MM.1S (cell line): ENCODE data around the gene CNOT4.

Experiments used
- DNase-seq: peaks from one replicate; pipeline ENCODE4 v3.0.0-alpha.2; 2015
- H2AFZ ChIP-seq: fragments of 300-600 bp; sonication (generic); 2 replicates; pipeline ENCODE4 v1.6.0; 2016; ENCODE audit warnings: antibody characterized with exemption, low read length
- H3F3A ChIP-seq: fragments of 300-600 bp; sonication (generic); 2 replicates; pipeline ENCODE4 v1.6.1; 2016; ENCODE audit warnings: mild to moderate bottlenecking, antibody characterized with exemption, low read length, moderate library complexity, mixed read lengths; ENCODE audit not compliant: insufficient read depth
- H3K27ac ChIP-seq: fragments of 300-600 bp; sonication (generic); 2 replicates; pipeline ENCODE4 v1.5.1; 2016; ENCODE audit warnings: mild to moderate bottlenecking, low read length
- H3K27me3 ChIP-seq: fragments of 300-600 bp; sonication (generic); replicated peaks from 2 replicates; pipeline ENCODE4 v1.6.0; 2016; ENCODE audit warnings: low read length; ENCODE audit not compliant: insufficient read depth
- H3K36me3 ChIP-seq: fragments of 300-600 bp; sonication (generic); replicated peaks from 2 replicates; pipeline ENCODE4 v1.6.1; 2016; ENCODE audit warnings: mild to moderate bottlenecking, low read length, mixed read lengths; ENCODE audit not compliant: insufficient read depth
- H3K4me1 ChIP-seq: fragments of 300-600 bp; sonication (generic); 2 replicates; pipeline ENCODE4 v1.6.1; 2016; ENCODE audit warnings: low read length, mixed read lengths
- H3K4me2 ChIP-seq: fragments of 300-600 bp; sonication (generic); 2 replicates; pipeline ENCODE4 v1.6.0; 2016; ENCODE audit warnings: low read depth, low read length
- H3K4me3 ChIP-seq: fragments of 300-600 bp; sonication (generic); 2 replicates; pipeline ENCODE4 v1.5.1; 2016; ENCODE audit warnings: low read length, mixed read lengths
- H3K79me2 ChIP-seq: fragments of 300-600 bp; sonication (generic); 2 replicates; pipeline ENCODE4 v1.6.1; 2016; ENCODE audit warnings: mixed run types, low read length, mixed read lengths
- H3K9ac ChIP-seq: fragments of 300-600 bp; sonication (generic); 2 replicates; pipeline ENCODE4 v1.6.1; 2016; ENCODE audit warnings: low read length, mixed read lengths
- H3K9me2 ChIP-seq: fragments of 300-600 bp; sonication (generic); replicated peaks from 2 replicates; pipeline ENCODE4 v1.6.1; 2016; ENCODE audit warnings: mild to moderate bottlenecking, low read length, mixed read lengths; ENCODE audit not compliant: insufficient read depth
- H3K9me3 ChIP-seq: fragments of 300-600 bp; sonication (generic); replicated peaks from 2 replicates; pipeline ENCODE4 v1.6.1; 2016; ENCODE audit warnings: mild to moderate bottlenecking, low read length, mixed read lengths; ENCODE audit not compliant: insufficient read depth
- H4K20me1 ChIP-seq: fragments of 300-600 bp; sonication (generic); 2 replicates; pipeline ENCODE4 v1.6.1; 2016; ENCODE audit warnings: mild to moderate bottlenecking, low read length, moderate library complexity, mixed read lengths; ENCODE audit not compliant: insufficient read depth
- CTCF ChIP-seq: fragments of 300-600 bp; sonication (generic); IDR thresholded peaks from 2 replicates; pipeline ENCODE4 v1.5.1; 2016; ENCODE audit warnings: antibody characterized with exemption, low read length, mixed read lengths
- EZH2 ChIP-seq: fragments of 300-600 bp; sonication (generic); optimal IDR thresholded peaks from 2 replicates; pipeline ENCODE3; 2017; ENCODE audit warnings: low read depth, mild to moderate bottlenecking, antibody characterized with exemption, low read length, mixed read lengths
- EZH2phosphoT487 ChIP-seq: fragments of 300-600 bp; sonication (generic); IDR thresholded peaks from 2 replicates; pipeline ENCODE4 v1.6.1; 2018; ENCODE audit warnings: antibody characterized with exemption, low read length

CNOT4 gene

GRCh38 chr7:135382173-135382572 is 127.7 kb downstream of the CNOT4 start:
- Histone ChIP-seq H4K20me1 (no peaks in the 10 kb centered on the region), H3K9me2 (no peaks in the 10 kb centered on the region), H3K9me3 (no peaks in the 10 kb centered on the region), H3K9ac (no peak overlapping the region), H3K4me3 (no peak overlapping the region), H3K36me3 (no peaks in the 10 kb centered on the region), H3K79me2 (no peaks in the 10 kb centered on the region), H3K4me2 (no peak overlapping the region), H3K27me3 (no peaks in the 10 kb centered on the region), H3K27ac (no peak overlapping the region), H2AFZ (no peak overlapping the region), H3K4me1 (no peaks in the 10 kb centered on the region), H3F3A (no peaks in the 10 kb centered on the region)
- no peak for TF ChIP-seq CTCF
- no peak for TF ChIP-seq EZH2phosphoT487
- no peak for TF ChIP-seq EZH2
- no peak for DNase-seq

GRCh38 chr7:135381369-135381768 is 128.5 kb downstream of the CNOT4 start:
- no peak for TF ChIP-seq CTCF
- no peak for TF ChIP-seq EZH2phosphoT487
- no peak for TF ChIP-seq EZH2
- Histone ChIP-seq H3K4me3 (no peak overlapping the region), H3K9me2 (no peaks in the 10 kb centered on the region), H3K9me3 (no peaks in the 10 kb centered on the region), H3K4me1 (no peaks in the 10 kb centered on the region), H4K20me1 (no peaks in the 10 kb centered on the region), H3K79me2 (no peaks in the 10 kb centered on the region), H3K27me3 (no peaks in the 10 kb centered on the region), H3K36me3 (no peaks in the 10 kb centered on the region), H3K27ac (no peak overlapping the region), H3K9ac (no peak overlapping the region), H3K4me2 (no peak overlapping the region), H2AFZ (no peak overlapping the region), H3F3A (no peaks in the 10 kb centered on the region)
- no peak for DNase-seq

GRCh38 chr7:135380351-135380750 is 129.6 kb downstream of the CNOT4 start:
- no peak overlapping the region for H3K27ac ChIP-seq

More at GRCh38 chr7:135380351-135380750, 129.6 kb downstream of the CNOT4 start:
- no peak for DNase-seq
- Histone ChIP-seq H3K9ac (no peak overlapping the region), H3K4me1 (no peaks in the 10 kb centered on the region), H3K4me3 (no peak overlapping the region), H3K4me2 (no peak overlapping the region), H3F3A (no peaks in the 10 kb centered on the region), H3K27me3 (no peaks in the 10 kb centered on the region), H2AFZ (no peak overlapping the region), H3K9me3 (no peaks in the 10 kb centered on the region), H4K20me1 (no peaks in the 10 kb centered on the region), H3K36me3 (no peaks in the 10 kb centered on the region), H3K9me2 (no peaks in the 10 kb centered on the region), H3K79me2 (no peaks in the 10 kb centered on the region)
- TF ChIP-seq EZH2 (no peak), CTCF (no peak), EZH2phosphoT487 (no peak)
